PC-3 (cell line): ENCODE measurements around the gene KLK14. TPM values are rescaled to one million over a fixed set of nuclear protein-coding genes. Genes with fewer than 3 reads are reported as not detected.

Experiments
- ATAC-seq: fragments of 200-7000 bp; cut with Tn5 transposase; 2 replicates; pipeline ENCODE4 v1.9.1; 2020; ENCODE audit warnings: mild to moderate bottlenecking, moderate library complexity
- BruUV-seq: library from RNA; stranded (reverse); fragments of 400-500 nt; replicated peaks from 2 replicates; lab custom pipeline; 2021; lab: Mats Ljungman, UMichigan
- CTCF ChIA-PET: fragments of 300-600 bp; sonication (Branson Sonifier 250); formaldehyde crosslinking; loops from one replicate; lab custom pipeline; 2022; ENCODE audit warnings: antibody characterized with exemption; lab: Charles Lee
- POLR2A ChIA-PET: fragments of 300-600 bp; sonication (Branson Sonifier 250); formaldehyde crosslinking; loops from one replicate; lab custom pipeline; 2022; ENCODE audit warnings: antibody characterized with exemption; ENCODE audit not compliant: unreplicated experiment; lab: Charles Lee
- DNase-seq: peaks from one replicate; pipeline ENCODE4 v3.0.0-alpha.2; 2015
- H2AFZ ChIP-seq: fragments of 300-600 bp; sonication (generic); 2 replicates; pipeline ENCODE4 v1.6.0; 2016; ENCODE audit warnings: antibody characterized with exemption, low read length
- H3F3A ChIP-seq: fragments of 300-600 bp; sonication (generic); one replicate; pipeline ENCODE4 v1.6.0; 2017; ENCODE audit warnings: antibody characterized with exemption, low read length, control low read depth, mild to moderate bottlenecking; ENCODE audit not compliant: unreplicated experiment
- H3K27ac ChIP-seq: fragments of 300-600 bp; sonication (generic); 2 replicates; pipeline ENCODE4 v1.5.1; 2016; ENCODE audit warnings: mild to moderate bottlenecking, low read length
- H3K27me3 ChIP-seq: fragments of 300-600 bp; sonication (generic); 2 replicates; pipeline ENCODE4 v1.6.1; 2016; ENCODE audit warnings: low read length, mixed read lengths
- H3K36me3 ChIP-seq: fragments of 300-600 bp; sonication (generic); 2 replicates; pipeline ENCODE4 v1.6.1; 2016; ENCODE audit warnings: low read depth, mixed run types, low read length, mixed read lengths
- H3K4me1 ChIP-seq: fragments of 300-600 bp; sonication (generic); 2 replicates; pipeline ENCODE4 v1.5.1; 2016; ENCODE audit warnings: low read length; ENCODE audit not compliant: insufficient read depth
- H3K4me2 ChIP-seq: fragments of 300-600 bp; sonication (generic); 2 replicates; pipeline ENCODE4 v1.6.0; 2016; ENCODE audit warnings: low read length
- H3K4me3 ChIP-seq: fragments of 300-600 bp; sonication (generic); 2 replicates; pipeline ENCODE4 v1.5.1; 2016; ENCODE audit warnings: mild to moderate bottlenecking, low read length, mixed read lengths
- H3K79me2 ChIP-seq: fragments of 300-600 bp; sonication (generic); 2 replicates; pipeline ENCODE4 v1.6.1; 2017; ENCODE audit warnings: low read length, mixed read lengths
- H3K9ac ChIP-seq: fragments of 300-600 bp; sonication (generic); 2 replicates; pipeline ENCODE4 v1.6.0; 2016; ENCODE audit warnings: mild to moderate bottlenecking, low read length
- H3K9me2 ChIP-seq: fragments of 300-600 bp; sonication (generic); replicated peaks from 2 replicates; pipeline ENCODE4 v1.6.1; 2016; ENCODE audit warnings: mixed run types, low read length, mixed read lengths
- H3K9me3 ChIP-seq: fragments of 300-600 bp; sonication (generic); 2 replicates; pipeline ENCODE4 v1.6.1; 2016; ENCODE audit warnings: low read length, mixed read lengths
- H4K20me1 ChIP-seq: fragments of 300-600 bp; sonication (generic); 2 replicates; pipeline ENCODE4 v1.6.1; 2016; ENCODE audit warnings: low read length, mixed read lengths
- EZH2 ChIP-seq: fragments of 300-600 bp; sonication (generic); IDR thresholded peaks from one replicate; pipeline ENCODE4 v1.6.1; 2017; ENCODE audit warnings: antibody characterized with exemption, mild to moderate bottlenecking, low read length; ENCODE audit not compliant: unreplicated experiment
- EZH2phosphoT487 ChIP-seq: fragments of 300-600 bp; sonication (generic); IDR thresholded peaks from 2 replicates; pipeline ENCODE4 v1.6.1; 2018; ENCODE audit warnings: mild to moderate bottlenecking, antibody characterized with exemption, low read length, borderline replicate concordance
- intact Hi-C: fragments of 100-400 bp; cut with micrococcal nuclease; formaldehyde crosslinking; loops from 2 replicates; pipeline ENCODE4 v1.9.0; 2023
- total RNA-seq: library from RNA; depleted of rRNA; stranded (reverse); fragments of >200 nt; gene quantifications from 2 replicates; pipeline ENCODE4 v1.2.3, GENCODE V29; 2014
- TF ChIP-seq, protein P1 (sequence below): fragments of 300-600 bp; sonication (generic); conservative IDR thresholded peaks from 2 replicates; pipeline ENCODE4 v1.5.1; 2017; ENCODE audit warnings: antibody characterized with exemption, low read depth, mild to moderate bottlenecking, low read length

Gene KLK14
- total RNA-seq, 1 experiment from 2014 or later, result not detected

DNA sequence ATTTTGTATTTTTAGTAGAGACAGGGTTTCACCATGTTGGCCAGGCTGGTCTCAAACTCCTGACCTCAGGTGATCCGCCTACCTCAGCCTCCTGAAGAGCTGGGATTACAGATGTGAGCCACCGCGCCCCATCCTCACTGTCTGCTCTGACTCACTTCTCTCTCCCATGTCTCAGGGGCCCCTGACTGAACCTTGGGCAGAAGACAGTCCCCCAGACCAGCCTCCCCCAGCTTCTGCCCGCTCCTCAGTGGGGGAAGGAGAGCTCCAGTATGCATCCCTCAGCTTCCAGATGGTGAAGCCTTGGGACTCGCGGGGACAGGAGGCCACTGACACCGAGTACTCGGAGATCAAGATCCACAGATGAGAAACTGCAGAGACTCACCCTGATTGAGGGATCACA lies 47.0 kb upstream of the KLK14 start:
- ChIA-PET CTCF (no interaction called here), POLR2A (no interaction called here)
- intact Hi-C loops, result no loop called here
- Histone ChIP-seq H3K9me2 (no peaks in the 10 kb centered on the region), H3F3A (no peaks in the 10 kb centered on the region), H3K27ac (no peak overlapping the region), H2AFZ (no peak overlapping the region), H3K4me1 (peaks cover 25% of the 10 kb centered on the region), H3K27me3 (peaks cover 6% of the 10 kb centered on the region), H3K79me2 (no peaks in the 10 kb centered on the region), H3K4me3 (no peak overlapping the region), H3K9ac (no peak overlapping the region), H3K36me3 (no peaks in the 10 kb centered on the region), H4K20me1 (no peaks in the 10 kb centered on the region), H3K4me2 (no peak overlapping the region), H3K9me3 (no peaks in the 10 kb centered on the region)
- ATAC-seq (no peak), DNase-seq (no peak)
- no TSS peak for BruUV-seq
- TF ChIP-seq EZH2 (no peak), EZH2phosphoT487 (no peak)
- TF ChIP-seq, protein P1, sequence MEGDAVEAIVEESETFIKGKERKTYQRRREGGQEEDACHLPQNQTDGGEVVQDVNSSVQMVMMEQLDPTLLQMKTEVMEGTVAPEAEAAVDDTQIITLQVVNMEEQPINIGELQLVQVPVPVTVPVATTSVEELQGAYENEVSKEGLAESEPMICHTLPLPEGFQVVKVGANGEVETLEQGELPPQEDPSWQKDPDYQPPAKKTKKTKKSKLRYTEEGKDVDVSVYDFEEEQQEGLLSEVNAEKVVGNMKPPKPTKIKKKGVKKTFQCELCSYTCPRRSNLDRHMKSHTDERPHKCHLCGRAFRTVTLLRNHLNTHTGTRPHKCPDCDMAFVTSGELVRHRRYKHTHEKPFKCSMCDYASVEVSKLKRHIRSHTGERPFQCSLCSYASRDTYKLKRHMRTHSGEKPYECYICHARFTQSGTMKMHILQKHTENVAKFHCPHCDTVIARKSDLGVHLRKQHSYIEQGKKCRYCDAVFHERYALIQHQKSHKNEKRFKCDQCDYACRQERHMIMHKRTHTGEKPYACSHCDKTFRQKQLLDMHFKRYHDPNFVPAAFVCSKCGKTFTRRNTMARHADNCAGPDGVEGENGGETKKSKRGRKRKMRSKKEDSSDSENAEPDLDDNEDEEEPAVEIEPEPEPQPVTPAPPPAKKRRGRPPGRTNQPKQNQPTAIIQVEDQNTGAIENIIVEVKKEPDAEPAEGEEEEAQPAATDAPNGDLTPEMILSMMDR, result no peak

DNA sequence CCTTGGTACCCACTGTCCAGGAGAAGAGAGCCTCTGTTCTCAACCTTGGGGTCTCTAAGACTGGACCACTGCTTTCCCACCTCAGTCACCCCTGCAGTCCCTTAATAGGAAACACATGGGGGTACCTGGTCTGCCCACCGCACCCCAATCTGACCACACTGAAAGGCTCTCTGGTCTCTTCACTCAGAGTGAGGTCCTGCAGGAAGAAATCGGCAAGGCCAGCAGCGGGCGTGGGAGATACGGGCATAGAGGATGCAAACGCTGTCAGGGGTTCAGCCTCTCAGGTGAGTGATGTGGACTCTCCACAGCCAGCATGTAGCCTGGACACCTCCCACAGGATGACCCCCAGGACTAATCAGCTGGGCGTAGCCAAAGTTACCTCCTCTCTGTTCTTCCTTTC lies 45.5 kb upstream of the KLK14 start:
- Histone ChIP-seq H3F3A (no peaks in the 10 kb centered on the region), H3K27ac (peak overlapping the region; percentile 16), H3K79me2 (no peaks in the 10 kb centered on the region), H3K4me3 (no peak overlapping the region), H3K9me3 (no peaks in the 10 kb centered on the region), H3K9ac (no peak overlapping the region), H3K36me3 (no peaks in the 10 kb centered on the region), H3K4me2 (peak overlapping the region; percentile 37), H3K4me1 (peaks cover 25% of the 10 kb centered on the region), H3K9me2 (no peaks in the 10 kb centered on the region), H3K27me3 (no peaks in the 10 kb centered on the region), H4K20me1 (no peaks in the 10 kb centered on the region), H2AFZ (no peak overlapping the region)
- TF ChIP-seq EZH2phosphoT487 (no peak), EZH2 (no peak)
- TF ChIP-seq, protein P1, result no peak
- ChIA-PET POLR2A (no interaction called here), CTCF (no interaction called here)
- BruUV-seq, result no TSS peak
- no peak for ATAC-seq
- DNase-seq, result no peak
- intact Hi-C loops, result no loop called here

DNA sequence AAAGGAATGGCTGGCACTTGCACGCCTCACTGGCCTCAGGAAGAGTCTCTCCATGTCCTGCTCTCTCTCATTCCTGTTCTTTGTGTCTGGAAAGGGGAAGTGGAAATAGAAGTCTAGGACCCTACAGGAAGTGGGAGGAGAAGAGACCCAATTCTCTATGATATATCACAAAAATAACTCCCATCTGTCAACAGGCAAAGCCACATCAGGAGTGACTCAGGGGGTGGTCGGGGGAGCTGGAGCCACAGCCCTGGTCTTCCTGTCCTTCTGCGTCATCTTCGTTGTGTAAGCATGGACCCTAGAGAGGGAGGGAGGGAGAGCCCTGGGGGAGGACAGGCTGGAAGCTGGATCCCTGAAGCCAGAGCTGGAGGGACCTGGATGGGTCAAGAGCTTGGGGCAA lies 45.1 kb upstream of the KLK14 start:
- BruUV-seq, result no TSS peak
- no peaks in the 10 kb centered on the region for H3K27me3 ChIP-seq
- CTCF ChIA-PET, result no interaction called here

More for the DNA sequence above, 45.1 kb upstream of the KLK14 start:
- no peaks in the 10 kb centered on the region for H4K20me1 ChIP-seq
- no peaks in the 10 kb centered on the region for H3K36me3 ChIP-seq
- no peak overlapping the region for H3K4me3 ChIP-seq
- peak; percentile 53; the same call in 1 of the 2 replicates for ATAC-seq
- peak overlapping the region; percentile 37; the same call in 1 of the 2 replicates for H3K4me2 ChIP-seq
- POLR2A ChIA-PET, result no interaction called here
- H3K9ac ChIP-seq, result no peak overlapping the region
- no peaks in the 10 kb centered on the region for H3K9me3 ChIP-seq
- TF ChIP-seq EZH2phosphoT487, result no peak
- TF ChIP-seq, protein P1, result no peak
- TF ChIP-seq EZH2, result no peak
- H3F3A ChIP-seq, result no peaks in the 10 kb centered on the region
- intact Hi-C loops, result no loop called here
- no peak overlapping the region for H3K27ac ChIP-seq
- no peaks in the 10 kb centered on the region for H3K9me2 ChIP-seq
- peaks cover 25% of the 10 kb centered on the region for H3K4me1 ChIP-seq
- peak; percentile 72 for DNase-seq
- no peaks in the 10 kb centered on the region for H3K79me2 ChIP-seq
- H2AFZ ChIP-seq, result no peak overlapping the region
